DND-41 (cell line): ENCODE results near the gene PSMB4.

Experiments
- EZH2 ChIP-seq: IDR thresholded peaks from 3 replicates; pipeline ENCODE4 v1.6.1; 2012; ENCODE audit warnings: borderline replicate concordance, low read depth, mild to moderate bottlenecking, moderate library complexity, low read length, inconsistent platforms; ENCODE audit not compliant: severe bottlenecking
- TF ChIP-seq, protein P1 (sequence below): IDR thresholded peaks from 2 replicates; pipeline ENCODE4 v1.5.1; 2012; ENCODE audit warnings: borderline replicate concordance, low read length, moderate library complexity, mild to moderate bottlenecking; ENCODE audit not compliant: poor library complexity, severe bottlenecking; ENCODE audit errors: extremely low read depth

GRCh38 chr1:151356696-151357095 is 42.7 kb upstream of the PSMB4 start:
- TF ChIP-seq, protein P1, sequence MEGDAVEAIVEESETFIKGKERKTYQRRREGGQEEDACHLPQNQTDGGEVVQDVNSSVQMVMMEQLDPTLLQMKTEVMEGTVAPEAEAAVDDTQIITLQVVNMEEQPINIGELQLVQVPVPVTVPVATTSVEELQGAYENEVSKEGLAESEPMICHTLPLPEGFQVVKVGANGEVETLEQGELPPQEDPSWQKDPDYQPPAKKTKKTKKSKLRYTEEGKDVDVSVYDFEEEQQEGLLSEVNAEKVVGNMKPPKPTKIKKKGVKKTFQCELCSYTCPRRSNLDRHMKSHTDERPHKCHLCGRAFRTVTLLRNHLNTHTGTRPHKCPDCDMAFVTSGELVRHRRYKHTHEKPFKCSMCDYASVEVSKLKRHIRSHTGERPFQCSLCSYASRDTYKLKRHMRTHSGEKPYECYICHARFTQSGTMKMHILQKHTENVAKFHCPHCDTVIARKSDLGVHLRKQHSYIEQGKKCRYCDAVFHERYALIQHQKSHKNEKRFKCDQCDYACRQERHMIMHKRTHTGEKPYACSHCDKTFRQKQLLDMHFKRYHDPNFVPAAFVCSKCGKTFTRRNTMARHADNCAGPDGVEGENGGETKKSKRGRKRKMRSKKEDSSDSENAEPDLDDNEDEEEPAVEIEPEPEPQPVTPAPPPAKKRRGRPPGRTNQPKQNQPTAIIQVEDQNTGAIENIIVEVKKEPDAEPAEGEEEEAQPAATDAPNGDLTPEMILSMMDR: no peak
- no peak for TF ChIP-seq EZH2
